Thoracic aorta (tissue), 2 donors: Measurements from ENCODE around the gene HBM. TPM values are rescaled to one million over a fixed set of nuclear protein-coding genes. Genes with fewer than 3 reads are reported as not detected.
A peak's percentile ranks its signal among the peaks of the same experiment; 100 is the strongest.

Experiments used
- ATAC-seq: fragments of 150-250 bp; one replicate; pipeline ENCODE4 v1.8.0; 2017; ENCODE audit warnings: low read depth; ENCODE audit not compliant: insufficient number of reproducible peaks, low FRiP score
- DNase-seq: peaks from one replicate; pipeline ENCODE4 v3.0.0-alpha.2; 2020; ENCODE audit warnings: low spot score
- H3K27ac ChIP-seq, 2 donors: fragments of 200-600 bp; sonication (generic); 1 replicate in 1 of 2; 2 replicates in 1 of 2; pipeline ENCODE4 v1.5.1; 2016; ENCODE audit warnings: mild to moderate bottlenecking in 2 of 2, moderate library complexity in 2 of 2
- H3K27me3 ChIP-seq: fragments of 200-600 bp; sonication (generic); replicated peaks from 2 replicates; pipeline ENCODE4 v1.6.0; 2016; ENCODE audit warnings: mild to moderate bottlenecking; ENCODE audit not compliant: insufficient read depth
- H3K36me3 ChIP-seq: fragments of 200-600 bp; sonication (generic); one replicate; pipeline ENCODE4 v1.5.1; 2016
- H3K4me1 ChIP-seq, 2 donors: fragments of 200-600 bp; sonication (generic); 1 replicate in 1 of 2; 2 replicates in 1 of 2; pipeline versions ENCODE4 v1.5.1 to v1.6.0; 2016; ENCODE audit warnings: low read depth in 2 of 2, mild to moderate bottlenecking in 1 of 2; ENCODE audit not compliant: control insufficient read depth in 1 of 2
- H3K4me3 ChIP-seq: fragments of 200-600 bp; sonication (generic); 2 replicates; pipeline ENCODE4 v1.5.1; 2016; ENCODE audit warnings: mild to moderate bottlenecking
- H3K9me3 ChIP-seq: fragments of 200-600 bp; sonication (generic); 2 replicates; pipeline ENCODE4 v1.5.1; 2016
- total RNA-seq, 2 donors: library from RNA; depleted of rRNA; stranded (reverse); fragments of >200 nt; gene quantifications; one replicate each; pipeline versions ENCODE4 v1.1.0 to v1.2.3, GENCODE V29; 2016
- TF ChIP-seq, protein P1 (sequence below): fragments of 200-600 bp; sonication (generic); IDR thresholded peaks from one replicate; pipeline ENCODE4 v1.5.1; 2019; ENCODE audit warnings: antibody characterized with exemption

Gene HBM
- total RNA-seq, 2 donors from 2014 or later, result not detected

DNA sequence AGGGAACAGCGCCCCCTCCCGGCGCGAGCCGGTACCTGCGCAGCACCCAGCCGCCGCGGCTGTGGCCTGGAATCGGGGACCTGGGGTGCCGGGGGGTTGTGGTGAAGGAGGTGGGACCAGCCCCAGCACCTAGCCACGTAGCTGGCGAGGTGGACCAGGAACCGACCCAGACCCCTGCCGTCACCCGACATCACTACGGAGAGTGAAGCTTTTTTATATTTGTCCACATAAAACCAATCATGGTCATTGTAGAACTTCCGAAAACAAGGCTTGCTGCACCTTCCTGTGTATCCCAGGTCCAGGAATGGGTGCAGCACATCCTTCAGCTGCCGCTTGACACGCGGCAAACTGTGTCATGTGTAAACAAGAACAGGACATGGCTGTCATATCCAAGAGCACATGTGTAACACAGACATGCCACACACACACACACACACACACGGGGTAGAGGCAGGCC lies 15.8 kb downstream of the HBM start:
- ATAC-seq, result no peak

DNA sequence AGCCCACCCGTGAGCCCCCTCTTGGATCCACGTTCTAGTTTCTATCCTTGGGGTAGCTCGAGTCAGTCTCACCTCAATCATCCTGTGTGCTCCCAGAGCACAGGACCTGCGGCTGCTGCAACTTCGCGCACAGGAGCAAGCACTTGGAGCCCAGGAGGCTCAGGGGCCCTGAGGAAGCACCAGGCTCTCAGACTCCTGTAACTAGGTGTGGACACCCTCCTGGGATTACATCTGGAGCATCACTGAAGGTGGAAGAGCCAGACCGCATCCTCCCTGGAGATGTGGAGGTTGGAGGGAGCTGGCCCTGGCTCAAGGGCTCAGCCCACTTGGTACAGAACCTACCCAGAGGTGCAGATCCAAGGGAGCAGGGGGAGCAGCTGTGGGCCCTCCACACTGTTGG lies 17.2 kb downstream of the HBM start:
- no peak for DNase-seq
- Histone ChIP-seq H3K27me3 (peaks cover 16% of the 10 kb centered on the region), H3K9me3 (no peaks in the 10 kb centered on the region), H3K4me3 (no peak overlapping the region), H3K4me1 (peaks cover 14 to 17% of the 10 kb centered on the region in 2 donors), H3K36me3 (peaks cover 8% of the 10 kb centered on the region), H3K27ac (no peak overlapping the region)
- TF ChIP-seq, protein P1, sequence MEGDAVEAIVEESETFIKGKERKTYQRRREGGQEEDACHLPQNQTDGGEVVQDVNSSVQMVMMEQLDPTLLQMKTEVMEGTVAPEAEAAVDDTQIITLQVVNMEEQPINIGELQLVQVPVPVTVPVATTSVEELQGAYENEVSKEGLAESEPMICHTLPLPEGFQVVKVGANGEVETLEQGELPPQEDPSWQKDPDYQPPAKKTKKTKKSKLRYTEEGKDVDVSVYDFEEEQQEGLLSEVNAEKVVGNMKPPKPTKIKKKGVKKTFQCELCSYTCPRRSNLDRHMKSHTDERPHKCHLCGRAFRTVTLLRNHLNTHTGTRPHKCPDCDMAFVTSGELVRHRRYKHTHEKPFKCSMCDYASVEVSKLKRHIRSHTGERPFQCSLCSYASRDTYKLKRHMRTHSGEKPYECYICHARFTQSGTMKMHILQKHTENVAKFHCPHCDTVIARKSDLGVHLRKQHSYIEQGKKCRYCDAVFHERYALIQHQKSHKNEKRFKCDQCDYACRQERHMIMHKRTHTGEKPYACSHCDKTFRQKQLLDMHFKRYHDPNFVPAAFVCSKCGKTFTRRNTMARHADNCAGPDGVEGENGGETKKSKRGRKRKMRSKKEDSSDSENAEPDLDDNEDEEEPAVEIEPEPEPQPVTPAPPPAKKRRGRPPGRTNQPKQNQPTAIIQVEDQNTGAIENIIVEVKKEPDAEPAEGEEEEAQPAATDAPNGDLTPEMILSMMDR, result no peak
- no peak for ATAC-seq

More for the DNA sequence above, 15.8 kb downstream of the HBM start:
- no peaks in the 10 kb centered on the region for H3K36me3 ChIP-seq
- H3K4me1 ChIP-seq, result peaks cover 14 to 17% of the 10 kb centered on the region in 2 donors
- peaks cover 22% of the 10 kb centered on the region for H3K27me3 ChIP-seq
- DNase-seq, result no peak
- H3K4me3 ChIP-seq, result peak overlapping the region; percentile 62
- H3K9me3 ChIP-seq, result no peaks in the 10 kb centered on the region
- TF ChIP-seq, protein P1, result peak; percentile 95
- H3K27ac ChIP-seq, result no peak overlapping the region

DNA sequence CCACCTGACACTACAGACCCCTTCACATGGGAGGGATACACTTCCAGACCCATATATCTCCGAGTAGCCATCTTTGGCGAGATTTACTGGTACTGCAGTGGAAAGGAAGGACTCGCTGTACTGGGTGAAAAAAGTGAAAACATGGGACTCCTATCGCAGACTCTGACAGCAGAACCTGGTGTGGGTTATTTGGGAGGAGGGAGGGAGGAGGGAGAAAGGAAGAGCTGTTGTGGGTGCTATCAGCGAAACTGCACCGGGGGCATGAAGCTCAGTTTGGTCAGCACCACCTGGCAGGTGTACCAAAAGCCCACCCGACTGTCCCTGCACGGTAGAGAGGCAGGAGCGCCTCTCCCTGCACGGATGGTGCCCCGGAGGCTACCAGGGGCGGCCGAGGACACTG lies 19.4 kb downstream of the HBM start:
- ATAC-seq, result no peak
- no peak for DNase-seq
- TF ChIP-seq, protein P1, result no peak
- no peaks in the 10 kb centered on the region for H3K9me3 ChIP-seq
- no peak overlapping the region for H3K4me3 ChIP-seq
- H3K27ac ChIP-seq, result no peak overlapping the region
- H3K4me1 ChIP-seq, result peaks cover 12 to 15% of the 10 kb centered on the region in 2 donors
- peaks cover 25% of the 10 kb centered on the region for H3K36me3 ChIP-seq
- H3K27me3 ChIP-seq, result no peaks in the 10 kb centered on the region

DNA sequence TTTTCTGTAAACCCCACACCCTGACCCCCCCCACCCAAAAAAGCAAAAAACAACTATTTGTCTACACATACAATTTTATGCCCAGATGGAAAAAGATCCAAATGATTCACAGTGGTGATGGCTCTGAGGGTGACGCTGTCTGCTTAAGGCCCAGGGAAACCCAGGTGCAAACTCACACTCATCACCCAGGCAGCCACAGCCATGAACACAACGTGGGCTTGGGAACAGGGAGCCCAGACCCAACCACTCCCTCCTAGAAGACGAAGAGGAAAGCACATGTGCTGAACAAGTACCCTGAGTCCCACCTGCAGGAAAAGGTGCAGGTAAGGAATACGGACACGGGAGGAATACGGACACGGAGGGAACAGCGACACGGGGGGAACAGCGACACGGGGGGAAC lies 19.9 kb downstream of the HBM start:
- TF ChIP-seq, protein P1, result no peak
- Histone ChIP-seq H3K9me3 (no peaks in the 10 kb centered on the region), H3K27me3 (no peaks in the 10 kb centered on the region), H3K4me3 (no peak overlapping the region), H3K4me1 (peaks cover 7 to 10% of the 10 kb centered on the region in 2 donors), H3K27ac (no peak overlapping the region), H3K36me3 (peaks cover 30% of the 10 kb centered on the region)
- no peak for DNase-seq
- ATAC-seq, result no peak

DNA sequence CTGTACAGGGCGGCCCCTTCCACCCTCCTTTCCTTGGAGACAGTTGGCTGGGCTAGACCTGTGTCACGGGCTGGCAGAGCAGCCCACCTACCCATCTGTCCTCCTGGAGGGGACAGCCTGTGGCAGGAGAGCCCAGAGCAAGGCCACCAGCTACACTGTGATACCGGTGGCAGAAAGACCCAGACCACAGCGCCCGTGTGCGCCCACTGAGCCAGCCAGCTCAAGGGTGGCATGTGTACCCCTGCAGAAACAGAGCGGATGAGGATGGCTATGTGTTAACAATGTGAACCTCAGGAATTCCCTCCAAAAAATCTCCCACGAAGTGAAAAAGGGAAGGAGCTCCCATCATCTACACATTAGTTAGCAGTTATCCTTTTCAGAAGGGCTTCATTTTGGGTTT lies 21.6 kb downstream of the HBM start:
- Histone ChIP-seq H3K4me3 (no peak overlapping the region), H3K9me3 (no peaks in the 10 kb centered on the region), H3K27me3 (no peaks in the 10 kb centered on the region), H3K27ac (no peak overlapping the region), H3K4me1 (no peaks in the 10 kb centered on the region), H3K36me3 (peaks cover 46% of the 10 kb centered on the region)
- no peak for DNase-seq
- TF ChIP-seq, protein P1, result no peak
- ATAC-seq, result no peak
